ENCODE results near the gene ULBP1.

Gene ULBP1

DNA sequence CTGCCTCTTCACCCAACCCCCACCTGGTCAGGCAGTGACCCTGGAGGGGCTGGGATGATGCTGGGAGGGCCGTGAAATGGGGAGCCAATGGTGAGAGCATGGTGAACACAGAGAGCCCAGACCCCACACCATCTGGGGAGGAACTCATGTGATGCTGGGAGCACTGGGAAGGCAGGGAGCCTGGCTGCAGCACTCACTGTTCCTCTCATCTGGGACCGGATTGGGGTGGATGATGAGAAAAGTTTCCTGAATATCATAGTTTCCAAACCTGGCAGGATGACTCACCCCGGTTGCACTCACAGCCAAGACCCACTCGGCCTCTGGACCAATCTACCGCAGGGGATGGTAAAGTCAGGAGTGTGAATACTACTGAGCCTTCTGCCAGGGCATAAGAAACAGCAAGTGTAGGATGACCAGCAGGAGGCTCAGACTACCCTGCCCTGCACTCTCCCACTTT lies 21.8 kb downstream of the ULBP1 start:
- Histone ChIP-seq H3K27me3 (ENCODE audit: control insufficient read depth in 3 of 3, insufficient read depth in 3 of 3, low read depth in 1 of 3, low read length in 3 of 3) (peaks cover 35 to 90% (median 77%) of the 10 kb centered on the region in 3 experiments), H2BK120ac (ENCODE audit: low read depth, low read length) (no peak overlapping the region), H2BK5ac (ENCODE audit: low read length) (no peak overlapping the region), H3K18ac (ENCODE audit: low read length) (no peak overlapping the region), H3K9me3 (replicated peaks in 1 of 2; ENCODE audit: control insufficient read depth in 2 of 2, insufficient read depth in 1 of 2, low read depth in 1 of 2, low read length in 2 of 2) (peaks cover 13 to 30% of the 10 kb centered on the region in 2 donors), H3K4me1 (ENCODE audit: control insufficient read depth in 2 of 2, insufficient read depth in 1 of 2, low read depth in 1 of 2, low read length in 2 of 2) (peaks cover 0 to 8% of the 10 kb centered on the region in 2 donors), H3K4me2 (ENCODE audit: insufficient read depth, low read length, poor library complexity, severe bottlenecking) (no peak overlapping the region), H2BK12ac (ENCODE audit: low read length) (no peak overlapping the region), H2AFZ (ENCODE audit: low read length) (no peak overlapping the region), H3K4ac (ENCODE audit: low read length) (no peak overlapping the region), H3K23ac (ENCODE audit: low read depth, low read length, poor library complexity) (peak overlapping the region; percentile 35), H2AK5ac (ENCODE audit: low read depth, low read length) (no peak overlapping the region), H3K36me3 (replicated peaks in 1 of 2; ENCODE audit: control insufficient read depth in 2 of 2, insufficient read depth in 2 of 2, low read length in 2 of 2) (no peaks in the 10 kb centered on the region), H3K79me1 (ENCODE audit: low read depth, low read length) (no peaks in the 10 kb centered on the region), H4K91ac (ENCODE audit: low read depth, low read length, poor library complexity) (no peak overlapping the region), H2BK15ac (ENCODE audit: low read length) (no peak overlapping the region), H4K8ac (ENCODE audit: low read depth, low read length) (no peak overlapping the region), H3K14ac (ENCODE audit: low read length) (no peak overlapping the region), H3K27ac (replicated peaks; ENCODE audit: low read length) (no peak overlapping the region), H3K4me3 (ENCODE audit: low read length in 2 of 2) (peak overlapping the region in 1 of 2 donors; percentile 58), H3K9ac (ENCODE audit: low read depth, low read length, poor library complexity) (peak overlapping the region; percentile 0)
- DNase-seq (ENCODE audit: low spot score) = no peak
- no CpG with 5 or more reads among the region's 5 CpGs for whole genome bisulfite sequencing, 2 donors (ENCODE audit: extremely low coverage in 2 of 2, insufficient read length in 2 of 2, insufficient replicate concordance in 1 of 2)

DNA sequence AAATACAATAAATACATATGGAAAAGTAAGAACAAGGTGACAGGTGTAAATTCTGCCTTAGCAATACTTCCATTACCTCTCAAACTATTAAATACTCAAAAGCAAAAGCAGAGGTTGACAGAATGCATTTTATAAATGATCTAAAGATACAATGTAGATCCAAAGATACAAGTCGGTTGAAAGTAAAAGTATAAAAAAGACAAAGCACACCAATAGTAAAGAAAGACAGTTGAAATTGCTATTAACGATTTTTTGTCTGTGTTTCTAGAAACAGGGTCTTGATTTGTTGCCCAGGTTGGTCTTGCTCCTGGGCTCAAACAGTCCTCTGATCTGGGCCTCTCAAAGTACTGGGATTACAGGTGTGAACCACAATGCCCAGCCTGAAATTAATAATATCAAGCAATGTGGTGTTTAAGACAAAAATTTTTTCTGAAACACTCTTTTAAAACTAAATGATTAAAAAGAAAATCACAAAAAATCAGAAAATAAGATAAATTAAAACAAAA lies 23.9 kb downstream of the ULBP1 start:
- no peak overlapping the region for H3K4me2 ChIP-seq (ENCODE audit: insufficient read depth, low read length, poor library complexity, severe bottlenecking)
- no peak overlapping the region for H2BK15ac ChIP-seq (ENCODE audit: low read length)
- no peak overlapping the region for H2AK5ac ChIP-seq (ENCODE audit: low read depth, low read length)
- H2AFZ ChIP-seq (ENCODE audit: low read length) = no peak overlapping the region
- H2BK5ac ChIP-seq (ENCODE audit: low read length) = no peak overlapping the region
- H3K18ac ChIP-seq (ENCODE audit: low read length) = no peak overlapping the region
- no peak overlapping the region for H3K27ac ChIP-seq (replicated peaks; ENCODE audit: low read length)
- no peak overlapping the region for H4K8ac ChIP-seq (ENCODE audit: low read depth, low read length)
- no peak overlapping the region for H3K9ac ChIP-seq (ENCODE audit: low read depth, low read length, poor library complexity)
- peaks cover 5 to 11% of the 10 kb centered on the region in 2 donors for H3K4me1 ChIP-seq (ENCODE audit: control insufficient read depth in 2 of 2, insufficient read depth in 1 of 2, low read depth in 1 of 2, low read length in 2 of 2)
- DNase-seq (ENCODE audit: low spot score) = no peak
- H3K14ac ChIP-seq (ENCODE audit: low read length) = no peak overlapping the region
- H3K23ac ChIP-seq (ENCODE audit: low read depth, low read length, poor library complexity) = no peak overlapping the region
- H3K4ac ChIP-seq (ENCODE audit: low read length) = no peak overlapping the region
- H3K79me1 ChIP-seq (ENCODE audit: low read depth, low read length) = no peaks in the 10 kb centered on the region
- H3K9me3 ChIP-seq (replicated peaks in 1 of 2; ENCODE audit: control insufficient read depth in 2 of 2, insufficient read depth in 1 of 2, low read depth in 1 of 2, low read length in 2 of 2) = peaks cover 13 to 30% of the 10 kb centered on the region in 2 donors
- H3K27me3 ChIP-seq (ENCODE audit: control insufficient read depth in 3 of 3, insufficient read depth in 3 of 3, low read depth in 1 of 3, low read length in 3 of 3) = peaks cover 43 to 91% (median 82%) of the 10 kb centered on the region in 3 experiments
- H2BK12ac ChIP-seq (ENCODE audit: low read length) = no peak overlapping the region
- H4K91ac ChIP-seq (ENCODE audit: low read depth, low read length, poor library complexity) = no peak overlapping the region
- no peak overlapping the region for H2BK120ac ChIP-seq (ENCODE audit: low read depth, low read length)
- WGBS, 2 donors (ENCODE audit: extremely low coverage in 2 of 2, insufficient read length in 2 of 2, insufficient replicate concordance in 1 of 2) = no CpG with 5 or more reads among the region's 2 CpGs
- no peak overlapping the region for H3K4me3 ChIP-seq (ENCODE audit: low read length in 2 of 2)
- H3K36me3 ChIP-seq (replicated peaks in 1 of 2; ENCODE audit: control insufficient read depth in 2 of 2, insufficient read depth in 2 of 2, low read length in 2 of 2) = no peaks in the 10 kb centered on the region

DNA sequence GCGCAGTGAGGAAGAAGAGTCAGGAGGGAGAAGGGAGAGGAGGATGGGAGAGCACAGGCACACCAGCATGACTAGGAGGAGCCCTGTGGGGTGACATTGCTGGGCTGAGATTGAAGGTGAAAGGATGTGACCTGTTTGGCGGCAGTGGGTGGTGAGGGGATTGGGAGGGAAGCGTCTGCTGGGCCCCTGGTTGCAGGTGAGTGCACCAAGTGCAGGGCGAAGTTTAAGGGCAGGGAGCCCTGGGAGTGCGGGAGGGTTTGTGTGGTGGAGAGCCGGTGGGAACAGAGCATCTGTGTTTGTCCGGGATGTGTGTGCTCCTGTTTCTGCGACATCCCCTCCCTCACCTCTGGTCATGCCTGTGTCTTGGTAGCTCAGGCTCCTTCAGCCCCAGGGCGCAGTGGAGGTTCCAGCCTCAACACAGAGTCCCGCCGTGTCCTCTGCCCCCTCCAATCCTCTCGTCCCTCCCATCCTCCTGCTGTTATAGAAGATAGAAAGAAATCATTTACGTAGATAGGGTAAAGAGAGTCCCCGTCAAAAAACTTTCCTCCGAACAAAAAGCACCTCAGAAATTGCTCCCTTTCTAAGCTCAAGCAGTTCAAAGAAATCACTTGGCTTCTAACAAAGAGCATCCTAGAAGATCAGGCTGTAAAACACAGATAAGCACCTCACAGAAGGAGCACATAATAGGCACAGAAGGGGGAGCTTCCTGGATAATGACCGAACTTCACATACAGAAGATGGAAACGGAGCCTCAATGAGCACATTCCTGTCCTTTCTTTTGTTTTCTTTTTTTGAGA lies 25.0 kb downstream of the ULBP1 start:
- H3K9me3 ChIP-seq (replicated peaks in 1 of 2; ENCODE audit: control insufficient read depth in 2 of 2, insufficient read depth in 1 of 2, low read depth in 1 of 2, low read length in 2 of 2) = peaks cover 13 to 32% of the 10 kb centered on the region in 2 donors
- WGBS, 2 donors (ENCODE audit: extremely low coverage in 2 of 2, insufficient read length in 2 of 2, insufficient replicate concordance in 1 of 2) = no CpG with 5 or more reads among the region's 17 CpGs

DNA sequence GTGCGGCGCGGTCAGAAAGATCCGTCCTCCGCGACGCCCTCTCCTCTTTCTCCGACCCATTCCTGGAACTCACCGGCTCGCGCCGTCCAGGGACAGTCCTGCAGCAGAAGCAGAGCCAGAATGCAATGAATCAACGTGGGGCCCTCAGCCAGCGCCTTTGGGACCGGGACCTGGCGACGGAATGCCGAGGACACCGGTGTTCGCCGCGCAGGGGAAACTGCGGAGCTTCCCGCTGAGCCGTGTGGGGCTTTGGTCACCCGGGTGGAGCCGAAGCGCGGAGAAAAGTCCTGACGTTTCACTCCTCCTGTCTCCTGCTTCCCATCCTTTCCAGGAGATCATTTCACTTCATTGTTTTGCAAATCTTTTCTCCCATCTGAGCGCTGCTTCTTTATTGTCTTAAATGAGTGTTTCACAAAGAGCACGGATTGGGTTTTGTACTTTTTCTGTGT lies 26.5 kb downstream of the ULBP1 start:
- Histone ChIP-seq H3K36me3 (replicated peaks in 1 of 2; ENCODE audit: control insufficient read depth in 2 of 2, insufficient read depth in 2 of 2, low read length in 2 of 2) (no peaks in the 10 kb centered on the region), H2BK12ac (ENCODE audit: low read length) (no peak overlapping the region), H3K14ac (ENCODE audit: low read length) (peak overlapping the region; percentile 91), H3K4me2 (ENCODE audit: insufficient read depth, low read length, poor library complexity, severe bottlenecking) (no peak overlapping the region), H2AK5ac (ENCODE audit: low read depth, low read length) (peak overlapping the region; percentile 22), H2AFZ (ENCODE audit: low read length) (peak overlapping the region; percentile 87), H3K9ac (ENCODE audit: low read depth, low read length, poor library complexity) (no peak overlapping the region), H3K79me1 (ENCODE audit: low read depth, low read length) (no peaks in the 10 kb centered on the region), H3K27ac (replicated peaks; ENCODE audit: low read length) (no peak overlapping the region), H4K91ac (ENCODE audit: low read depth, low read length, poor library complexity) (no peak overlapping the region), H4K8ac (ENCODE audit: low read depth, low read length) (no peak overlapping the region), H2BK120ac (ENCODE audit: low read depth, low read length) (no peak overlapping the region), H3K9me3 (replicated peaks in 1 of 2; ENCODE audit: control insufficient read depth in 2 of 2, insufficient read depth in 1 of 2, low read depth in 1 of 2, low read length in 2 of 2) (peaks cover 13 to 37% of the 10 kb centered on the region in 2 donors), H3K27me3 (ENCODE audit: control insufficient read depth in 3 of 3, insufficient read depth in 3 of 3, low read depth in 1 of 3, low read length in 3 of 3) (peaks cover 40 to 92% (median 75%) of the 10 kb centered on the region in 3 experiments), H3K18ac (ENCODE audit: low read length) (peak overlapping the region; percentile 72), H3K23ac (ENCODE audit: low read depth, low read length, poor library complexity) (peak overlapping the region; percentile 76), H2BK15ac (ENCODE audit: low read length) (no peak overlapping the region), H2BK5ac (ENCODE audit: low read length) (no peak overlapping the region), H3K4me3 (ENCODE audit: low read length in 2 of 2) (no peak overlapping the region), H3K4ac (ENCODE audit: low read length) (no peak overlapping the region), H3K4me1 (ENCODE audit: control insufficient read depth in 2 of 2, insufficient read depth in 1 of 2, low read depth in 1 of 2, low read length in 2 of 2) (peaks cover 5 to 10% of the 10 kb centered on the region in 2 donors)
- no peak for DNase-seq (ENCODE audit: low spot score)
- WGBS, 2 donors (ENCODE audit: extremely low coverage in 2 of 2, insufficient read length in 2 of 2, insufficient replicate concordance in 1 of 2) = no CpG with 5 or more reads among the region's 32 CpGs

More for the DNA sequence above, 25.0 kb downstream of the ULBP1 start:
- H3K27ac ChIP-seq (replicated peaks; ENCODE audit: low read length) = no peak overlapping the region
- peaks cover 45 to 94% (median 82%) of the 10 kb centered on the region in 3 experiments for H3K27me3 ChIP-seq (ENCODE audit: control insufficient read depth in 3 of 3, insufficient read depth in 3 of 3, low read depth in 1 of 3, low read length in 3 of 3)
- H4K91ac ChIP-seq (ENCODE audit: low read depth, low read length, poor library complexity) = no peak overlapping the region
- no peak overlapping the region for H2BK15ac ChIP-seq (ENCODE audit: low read length)
- H3K36me3 ChIP-seq (replicated peaks in 1 of 2; ENCODE audit: control insufficient read depth in 2 of 2, insufficient read depth in 2 of 2, low read length in 2 of 2) = no peaks in the 10 kb centered on the region
- H2AFZ ChIP-seq (ENCODE audit: low read length) = no peak overlapping the region
- peaks cover 5 to 10% of the 10 kb centered on the region in 2 donors for H3K4me1 ChIP-seq (ENCODE audit: control insufficient read depth in 2 of 2, insufficient read depth in 1 of 2, low read depth in 1 of 2, low read length in 2 of 2)
- no peak overlapping the region for H3K18ac ChIP-seq (ENCODE audit: low read length)
- H3K14ac ChIP-seq (ENCODE audit: low read length) = no peak overlapping the region
- DNase-seq (ENCODE audit: low spot score) = no peak
- no peak overlapping the region for H2BK12ac ChIP-seq (ENCODE audit: low read length)
- H3K4me3 ChIP-seq (ENCODE audit: low read length in 2 of 2) = peak overlapping the region in 1 of 2 donors; percentile 3
- no peak overlapping the region for H3K4ac ChIP-seq (ENCODE audit: low read length)
- H3K23ac ChIP-seq (ENCODE audit: low read depth, low read length, poor library complexity) = peak overlapping the region; percentile 2
- H3K79me1 ChIP-seq (ENCODE audit: low read depth, low read length) = no peaks in the 10 kb centered on the region
- no peak overlapping the region for H2AK5ac ChIP-seq (ENCODE audit: low read depth, low read length)
- no peak overlapping the region for H2BK5ac ChIP-seq (ENCODE audit: low read length)
- H3K4me2 ChIP-seq (ENCODE audit: insufficient read depth, low read length, poor library complexity, severe bottlenecking) = no peak overlapping the region
- no peak overlapping the region for H2BK120ac ChIP-seq (ENCODE audit: low read depth, low read length)
- no peak overlapping the region for H4K8ac ChIP-seq (ENCODE audit: low read depth, low read length)
- H3K9ac ChIP-seq (ENCODE audit: low read depth, low read length, poor library complexity) = no peak overlapping the region

Measured in neuronal stem cell (in vitro differentiated cells).